Measurements from ENCODE around the gene PGBD5. TPM values are rescaled to one million over a fixed set of nuclear protein-coding genes. Genes with fewer than 3 reads are reported as not detected.

Gene PGBD5
- total and polyA plus RNA-seq, 3 donors from 2014 or later: 14.3 to 28.1 (median 16.0) TPM

DNA sequence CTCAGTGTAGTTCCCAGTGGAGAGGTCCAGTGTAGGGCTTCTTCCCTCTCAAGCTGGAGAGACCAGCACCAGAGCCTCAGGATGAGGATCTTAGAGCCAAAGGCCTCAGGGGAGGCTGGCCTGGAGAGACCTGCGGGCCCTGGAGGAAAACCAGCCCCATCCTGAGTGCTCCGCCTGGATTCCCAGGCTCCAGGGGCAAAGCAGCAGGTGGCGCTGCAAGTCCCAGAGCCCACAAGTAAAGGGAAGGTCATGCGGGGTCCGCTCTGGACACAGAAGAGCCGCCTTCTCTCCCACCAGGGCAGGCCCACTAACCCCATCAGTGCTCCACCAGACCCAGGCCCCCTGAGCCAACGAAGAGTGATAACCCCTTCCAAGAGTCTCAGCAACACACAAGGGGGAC, 22.7 kb downstream of the PGBD5 start:
- Histone ChIP-seq H3K9me3 (no peaks in the 10 kb centered on the region), H3K27ac (no peak overlapping the region), H3K4me1 (no peaks in the 10 kb centered on the region), H3K4me3 (no peak overlapping the region), H3K36me3 (ENCODE audit: low read depth, missing control alignments) (no peaks in the 10 kb centered on the region), H3K27me3 (no peaks in the 10 kb centered on the region)
- TF ChIP-seq, protein P1, sequence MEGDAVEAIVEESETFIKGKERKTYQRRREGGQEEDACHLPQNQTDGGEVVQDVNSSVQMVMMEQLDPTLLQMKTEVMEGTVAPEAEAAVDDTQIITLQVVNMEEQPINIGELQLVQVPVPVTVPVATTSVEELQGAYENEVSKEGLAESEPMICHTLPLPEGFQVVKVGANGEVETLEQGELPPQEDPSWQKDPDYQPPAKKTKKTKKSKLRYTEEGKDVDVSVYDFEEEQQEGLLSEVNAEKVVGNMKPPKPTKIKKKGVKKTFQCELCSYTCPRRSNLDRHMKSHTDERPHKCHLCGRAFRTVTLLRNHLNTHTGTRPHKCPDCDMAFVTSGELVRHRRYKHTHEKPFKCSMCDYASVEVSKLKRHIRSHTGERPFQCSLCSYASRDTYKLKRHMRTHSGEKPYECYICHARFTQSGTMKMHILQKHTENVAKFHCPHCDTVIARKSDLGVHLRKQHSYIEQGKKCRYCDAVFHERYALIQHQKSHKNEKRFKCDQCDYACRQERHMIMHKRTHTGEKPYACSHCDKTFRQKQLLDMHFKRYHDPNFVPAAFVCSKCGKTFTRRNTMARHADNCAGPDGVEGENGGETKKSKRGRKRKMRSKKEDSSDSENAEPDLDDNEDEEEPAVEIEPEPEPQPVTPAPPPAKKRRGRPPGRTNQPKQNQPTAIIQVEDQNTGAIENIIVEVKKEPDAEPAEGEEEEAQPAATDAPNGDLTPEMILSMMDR (IDR thresholded peaks at IDR 0.05): no peak
- TF ChIP-seq POLR2A (IDR thresholded peaks at IDR 0.05): no peak
- no peak for DNase-seq
- 91% methylated on average over 4 to 7 of the region's 7 CpGs for WGBS, 2 donors
- intact Hi-C loops (cut with DNase I; ENCODE audit: low total_unique reads): no loop called here

DNA sequence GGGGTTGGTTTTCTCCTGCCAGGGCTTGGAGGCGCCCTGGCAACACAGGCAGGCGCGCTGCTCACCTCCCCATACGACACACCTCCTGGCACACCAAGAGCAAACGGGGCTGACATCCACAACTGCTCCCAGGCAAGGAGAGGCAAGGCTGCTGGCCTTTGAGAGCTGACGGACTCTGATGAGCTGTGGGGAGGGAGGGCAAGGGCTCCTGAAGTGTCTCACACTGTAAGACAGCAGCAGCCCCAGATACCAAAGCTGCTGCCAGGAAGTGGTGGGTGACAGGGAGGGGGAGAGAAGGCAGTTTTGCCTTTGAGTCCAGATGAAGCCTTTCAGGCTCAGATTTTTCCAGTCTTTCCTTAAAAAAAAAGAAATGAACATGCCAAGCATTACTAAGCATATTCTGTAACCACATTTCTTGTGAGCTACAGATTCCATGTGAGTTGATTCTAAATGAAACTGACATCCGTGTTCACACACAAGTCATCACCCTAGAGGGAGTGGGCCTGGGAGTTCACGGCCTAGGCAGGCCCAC, 24.3 kb downstream of the PGBD5 start:
- no peaks in the 10 kb centered on the region for H3K27me3 ChIP-seq
- no peaks in the 10 kb centered on the region for H3K9me3 ChIP-seq
- no peak for DNase-seq
- intact Hi-C loops (cut with DNase I; ENCODE audit: low total_unique reads): no loop called here
- H3K4me1 ChIP-seq: no peaks in the 10 kb centered on the region
- no peaks in the 10 kb centered on the region for H3K36me3 ChIP-seq (ENCODE audit: low read depth, missing control alignments)
- TF ChIP-seq, protein P1 (IDR thresholded peaks at IDR 0.05): no peak
- no peak for TF ChIP-seq POLR2A (IDR thresholded peaks at IDR 0.05)
- 70 to 74% methylated on average over 8 of the region's 8 CpGs for whole genome bisulfite sequencing, 2 donors
- H3K27ac ChIP-seq: no peak overlapping the region
- no peak overlapping the region for H3K4me3 ChIP-seq

DNA sequence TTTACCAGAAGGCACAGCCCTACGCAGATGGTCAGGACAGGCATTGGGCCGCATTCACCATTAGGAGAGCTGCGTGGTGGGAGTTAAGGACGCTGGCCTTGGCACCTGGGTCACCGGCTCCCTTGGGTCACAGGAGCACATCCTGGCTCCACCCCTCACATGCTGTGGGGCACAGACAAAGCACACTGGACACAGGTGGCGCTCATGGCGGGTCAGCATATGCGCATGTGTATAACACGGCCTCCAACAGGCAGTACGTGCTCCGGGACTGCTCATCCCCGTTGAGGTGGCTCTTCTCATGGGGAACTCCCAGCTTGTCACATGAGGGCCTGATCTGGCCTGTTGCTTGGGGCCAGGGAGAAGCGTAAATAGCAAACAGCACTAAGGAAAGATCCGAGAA, 25.0 kb downstream of the PGBD5 start:
- TF ChIP-seq, protein P1 (IDR thresholded peaks at IDR 0.05): no peak
- TF ChIP-seq POLR2A (IDR thresholded peaks at IDR 0.05): no peak
- Histone ChIP-seq H3K4me1 (no peaks in the 10 kb centered on the region), H3K27ac (no peak overlapping the region), H3K36me3 (ENCODE audit: low read depth, missing control alignments) (no peaks in the 10 kb centered on the region), H3K9me3 (no peaks in the 10 kb centered on the region), H3K4me3 (no peak overlapping the region), H3K27me3 (no peaks in the 10 kb centered on the region)
- 86 to 92% methylated on average over 10 to 14 of the region's 14 CpGs for whole genome bisulfite sequencing, 2 donors
- intact Hi-C loops (cut with DNase I; ENCODE audit: low total_unique reads): no loop called here
- DNase-seq: no peak

DNA sequence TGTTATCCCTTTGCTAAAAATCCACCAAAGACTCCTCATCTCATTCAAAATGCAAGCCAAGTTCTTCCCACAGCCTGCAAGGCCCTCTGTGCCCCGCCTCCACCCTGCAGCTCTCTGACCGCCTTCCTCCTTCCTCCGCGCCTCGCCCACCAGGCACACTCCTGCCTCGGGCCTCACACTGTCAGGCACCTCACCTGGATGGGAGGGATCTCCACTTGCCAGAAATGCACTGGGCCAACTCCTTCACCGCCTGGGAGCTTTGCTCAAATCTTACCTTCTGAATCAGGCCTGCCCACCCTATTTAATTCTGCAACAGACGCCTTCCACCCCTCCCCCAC, 26.2 kb downstream of the PGBD5 start:
- no peak for DNase-seq
- WGBS, 2 donors: 91 to 92% methylated on average over 8 of the region's 8 CpGs

More for the DNA sequence above, 26.2 kb downstream of the PGBD5 start:
- H3K36me3 ChIP-seq (ENCODE audit: low read depth, missing control alignments): no peaks in the 10 kb centered on the region
- intact Hi-C loops (cut with DNase I; ENCODE audit: low total_unique reads): no loop called here
- H3K27me3 ChIP-seq: no peaks in the 10 kb centered on the region
- H3K4me3 ChIP-seq: no peak overlapping the region
- H3K27ac ChIP-seq: no peak overlapping the region
- no peak for TF ChIP-seq POLR2A (IDR thresholded peaks at IDR 0.05)
- TF ChIP-seq, protein P1 (IDR thresholded peaks at IDR 0.05): no peak
- no peaks in the 10 kb centered on the region for H3K4me1 ChIP-seq
- H3K9me3 ChIP-seq: no peaks in the 10 kb centered on the region
